ENCODE data around the gene EPHB2.

DNA sequence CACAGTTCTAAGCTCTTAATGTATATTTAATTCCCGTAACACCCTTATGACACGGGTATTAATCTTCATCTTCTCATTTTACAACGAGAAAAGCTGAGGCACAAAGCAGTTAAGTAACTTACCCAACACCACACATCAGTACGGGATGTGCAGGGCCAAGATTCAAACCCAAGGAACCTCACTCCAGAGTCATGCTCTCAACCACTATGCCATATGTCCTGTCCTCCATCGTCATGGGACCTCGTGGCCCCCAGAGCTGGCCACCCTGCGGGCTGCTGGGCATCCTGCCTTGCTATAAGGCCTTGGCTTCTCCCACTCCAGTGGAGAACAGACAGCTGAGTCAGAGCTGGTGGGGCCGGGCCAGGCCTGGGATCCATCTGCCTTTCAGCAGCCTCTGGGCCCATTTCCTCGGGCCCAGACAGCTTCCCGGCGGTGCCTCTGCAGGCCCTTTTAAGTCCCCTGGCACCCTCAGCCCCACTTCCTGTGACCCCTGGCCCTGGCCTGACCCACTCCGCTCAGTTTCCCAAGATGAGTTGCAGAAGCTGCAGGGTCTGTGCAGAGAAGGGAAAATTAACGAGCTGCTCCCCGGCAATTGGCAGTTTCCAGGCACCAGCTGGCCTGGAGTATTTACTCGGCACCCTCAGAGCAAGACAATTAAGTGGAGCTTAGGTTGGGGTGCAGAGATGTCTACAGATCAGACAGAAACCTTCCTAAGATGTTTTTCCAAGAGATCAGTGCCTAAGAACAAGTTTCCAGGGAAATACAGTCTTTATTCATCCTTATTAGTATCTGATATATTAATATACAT, 98.2 kb downstream of the EPHB2 start:
- TF ChIP-seq, protein P1, sequence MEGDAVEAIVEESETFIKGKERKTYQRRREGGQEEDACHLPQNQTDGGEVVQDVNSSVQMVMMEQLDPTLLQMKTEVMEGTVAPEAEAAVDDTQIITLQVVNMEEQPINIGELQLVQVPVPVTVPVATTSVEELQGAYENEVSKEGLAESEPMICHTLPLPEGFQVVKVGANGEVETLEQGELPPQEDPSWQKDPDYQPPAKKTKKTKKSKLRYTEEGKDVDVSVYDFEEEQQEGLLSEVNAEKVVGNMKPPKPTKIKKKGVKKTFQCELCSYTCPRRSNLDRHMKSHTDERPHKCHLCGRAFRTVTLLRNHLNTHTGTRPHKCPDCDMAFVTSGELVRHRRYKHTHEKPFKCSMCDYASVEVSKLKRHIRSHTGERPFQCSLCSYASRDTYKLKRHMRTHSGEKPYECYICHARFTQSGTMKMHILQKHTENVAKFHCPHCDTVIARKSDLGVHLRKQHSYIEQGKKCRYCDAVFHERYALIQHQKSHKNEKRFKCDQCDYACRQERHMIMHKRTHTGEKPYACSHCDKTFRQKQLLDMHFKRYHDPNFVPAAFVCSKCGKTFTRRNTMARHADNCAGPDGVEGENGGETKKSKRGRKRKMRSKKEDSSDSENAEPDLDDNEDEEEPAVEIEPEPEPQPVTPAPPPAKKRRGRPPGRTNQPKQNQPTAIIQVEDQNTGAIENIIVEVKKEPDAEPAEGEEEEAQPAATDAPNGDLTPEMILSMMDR (IDR thresholded peaks at IDR 0.05): no peak
- no peak for TF ChIP-seq POLR2A (IDR thresholded peaks at IDR 0.05)

Measured in sigmoid colon (tissue), 3 donors.